ENCODE measurements around the gene SORCS1.

The SORCS1 gene

GRCh38 chr10:106643473-106643872 is 521.0 kb downstream of the SORCS1 start:
- no peak for DNase-seq

DNA sequence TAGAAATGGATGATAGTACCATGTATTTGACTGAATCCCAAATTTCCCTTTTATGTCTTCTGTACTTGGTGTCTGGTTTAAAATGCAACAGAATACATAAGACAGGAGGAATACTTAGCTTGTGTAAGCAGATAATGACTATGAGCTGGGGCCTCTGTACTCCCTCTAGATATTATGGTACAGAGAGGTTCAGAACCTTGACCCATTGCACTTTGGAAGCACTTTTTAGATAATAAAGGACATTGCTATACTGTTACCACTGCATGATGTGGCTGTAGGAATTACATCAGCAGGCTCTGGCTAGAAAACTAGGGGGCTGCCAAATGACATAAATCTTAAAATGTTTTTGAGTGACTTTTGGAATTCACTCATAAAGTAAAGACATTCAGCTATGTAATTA is 526.6 kb downstream of the SORCS1 start:
- DNase-seq = no peak

GRCh38 chr10:106636766-106637491 is 527.6 kb downstream of the SORCS1 start:
- no peak for DNase-seq

- DNase-seq = no peak
These were observed 528.6 kb downstream of the SORCS1 start for GRCh38 chr10:106635947-106636346.

- DNase-seq = no peak
These were observed 533.3 kb downstream of the SORCS1 start for GRCh38 chr10:106631016-106631702.

- DNase-seq = no peak
These were observed 538.1 kb downstream of the SORCS1 start for GRCh38 chr10:106626371-106626770.

- DNase-seq = no peak
These were observed 538.8 kb downstream of the SORCS1 start for GRCh38 chr10:106625751-106626150.

- DNase-seq = no peak
These were observed 545.2 kb downstream of the SORCS1 start for GRCh38 chr10:106619346-106619745.

DNA sequence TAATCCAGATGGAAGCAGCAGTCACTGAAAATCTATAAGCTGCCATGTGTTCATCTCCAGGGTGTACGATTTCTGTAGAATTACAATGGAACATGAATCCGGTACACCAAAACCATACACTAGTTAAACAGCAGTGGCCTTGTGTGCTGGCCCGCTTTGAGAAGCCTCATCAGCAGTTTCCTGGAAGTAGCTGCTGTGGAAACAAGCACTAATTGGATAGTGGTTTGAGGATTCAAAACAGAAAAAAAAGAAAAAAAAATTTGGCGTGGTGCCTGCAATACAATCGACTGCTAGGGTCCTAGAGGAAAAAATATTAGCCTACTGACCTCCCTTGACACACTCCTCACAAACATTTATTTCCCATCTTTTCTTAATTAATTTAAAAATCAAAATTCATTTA is 545.9 kb downstream of the SORCS1 start:
- DNase-seq = no peak

- no peak for DNase-seq
These were observed 549.4 kb downstream of the SORCS1 start for GRCh38 chr10:106615081-106615480.

DNA sequence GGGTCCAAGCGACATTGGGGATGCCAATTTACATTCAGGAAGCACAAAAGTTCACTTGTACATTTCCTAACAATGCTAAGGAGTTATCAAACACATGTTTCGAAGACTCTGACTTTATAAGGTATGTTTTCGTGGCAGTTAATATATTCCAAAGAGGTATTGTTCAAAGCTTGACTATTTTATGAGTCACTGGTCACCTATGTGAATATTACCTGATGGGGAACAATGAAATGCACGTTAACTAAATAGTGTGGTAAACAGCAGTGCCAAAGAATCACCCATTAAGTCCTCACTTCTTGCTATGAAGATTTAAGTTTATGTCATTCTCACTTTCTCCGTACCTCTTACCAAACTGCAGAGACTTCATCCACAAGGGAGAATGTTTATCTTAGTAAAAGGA is 550.2 kb downstream of the SORCS1 start:
- no peak for DNase-seq

- DNase-seq = no peak
These were observed 552.1 kb downstream of the SORCS1 start for GRCh38 chr10:106612381-106612780.

GRCh38 chr10:106609470-106610266 is 554.8 kb downstream of the SORCS1 start:
- DNase-seq = no peak

DNA sequence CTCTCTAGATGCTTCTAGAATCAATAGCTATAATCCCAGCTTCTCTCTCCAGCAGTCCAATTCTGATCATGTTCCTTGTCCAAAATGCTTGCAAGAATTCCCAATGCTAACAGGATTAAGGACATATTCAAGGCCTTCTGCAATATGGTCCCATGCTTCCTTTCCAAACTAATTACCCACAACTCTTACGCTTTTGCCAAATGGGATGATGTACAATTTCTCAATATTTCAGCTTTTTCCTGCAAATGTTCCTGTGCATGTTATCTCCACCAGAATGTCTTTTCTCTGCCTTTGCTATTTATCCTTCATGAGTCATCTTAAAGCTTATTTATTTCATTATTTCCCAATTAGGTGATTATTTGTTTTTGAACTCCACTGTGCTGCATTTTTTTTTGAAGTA is 556.4 kb downstream of the SORCS1 start:
- DNase-seq = no peak

DNA sequence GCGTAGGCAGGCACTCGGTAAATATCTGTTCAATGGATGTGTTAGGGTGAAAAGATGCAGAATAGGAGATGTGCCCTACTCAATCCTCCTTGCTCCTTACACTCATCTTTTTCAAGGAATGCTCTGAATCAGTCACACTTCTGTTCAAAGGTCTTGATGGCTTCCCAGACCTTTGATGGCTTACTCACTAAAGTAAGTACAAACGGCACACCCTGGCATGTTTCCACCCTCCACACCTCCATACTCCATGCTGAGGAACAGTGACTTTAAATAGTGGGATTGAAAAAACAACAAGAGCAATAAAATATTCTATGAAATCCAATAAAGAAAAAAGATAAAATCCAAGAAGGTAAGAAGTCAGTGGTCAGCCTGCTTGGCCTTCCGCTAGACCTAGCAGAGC is 569.2 kb downstream of the SORCS1 start:
- DNase-seq = no peak

DNA sequence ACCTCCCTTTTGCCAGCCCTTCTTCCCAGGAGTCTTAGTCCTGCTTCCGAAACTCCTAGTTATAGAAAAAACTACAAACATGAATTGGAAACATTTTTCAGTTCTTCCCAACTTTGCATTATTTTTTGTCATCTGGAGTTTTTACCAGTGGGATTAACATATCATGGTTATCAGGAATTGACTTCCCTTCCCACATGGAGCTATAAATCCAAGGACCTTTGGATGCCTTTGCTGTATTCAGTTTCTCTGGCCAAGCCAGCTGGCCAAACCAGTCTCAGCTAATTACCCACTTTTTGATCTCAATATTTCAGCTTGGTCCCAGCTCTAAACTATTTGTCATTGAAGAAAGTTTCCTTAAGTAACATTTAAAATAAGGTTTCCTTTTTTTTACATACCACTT is 570.6 kb downstream of the SORCS1 start:
- no peak for DNase-seq

GRCh38 chr10:106592396-106592795 is 572.1 kb downstream of the SORCS1 start:
- DNase-seq = no peak

- DNase-seq = no peak
These were observed 582.2 kb downstream of the SORCS1 start for GRCh38 chr10:106582291-106582690.

DNA sequence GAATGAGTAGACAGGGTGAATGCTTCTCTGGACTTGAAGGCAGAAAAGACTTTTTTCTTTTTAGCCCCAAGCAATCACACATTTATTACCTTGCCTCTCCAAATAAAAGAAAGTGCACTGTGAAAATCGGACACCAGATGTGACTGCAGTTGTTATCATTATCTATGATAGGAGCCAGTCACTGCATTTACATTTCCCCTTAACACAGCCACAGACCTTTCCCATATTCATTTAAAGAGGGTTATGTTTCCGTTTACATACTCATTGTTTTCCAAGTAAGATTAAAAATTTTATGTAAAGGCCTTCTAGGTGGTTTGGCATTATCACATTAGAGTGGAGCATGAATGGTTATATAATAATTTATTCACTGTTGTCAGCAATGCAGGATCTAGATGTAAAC is 586.8 kb downstream of the SORCS1 start:
- no peak for DNase-seq

GRCh38 chr10:106577266-106577665 is 587.2 kb downstream of the SORCS1 start:
- DNase-seq = no peak

GRCh38 chr10:106576534-106576933 is 588.0 kb downstream of the SORCS1 start:
- DNase-seq = no peak

GRCh38 chr10:106573106-106573505 is 591.4 kb downstream of the SORCS1 start:
- DNase-seq = no peak

- no peak for DNase-seq
These were observed 593.1 kb downstream of the SORCS1 start for GRCh38 chr10:106571192-106571946.

All from DMS79 (cell line).